GM19099 (cell line): ENCODE measurements around the gene GPS1.

Experiments
- POLR2A ChIP-seq: IDR thresholded peaks from 3 replicates; pipeline ENCODE4 v1.6.1; 2011; ENCODE audit warnings: low read depth; ENCODE audit not compliant: insufficient read length; ENCODE audit errors: extremely low read depth

Gene GPS1

DNA sequence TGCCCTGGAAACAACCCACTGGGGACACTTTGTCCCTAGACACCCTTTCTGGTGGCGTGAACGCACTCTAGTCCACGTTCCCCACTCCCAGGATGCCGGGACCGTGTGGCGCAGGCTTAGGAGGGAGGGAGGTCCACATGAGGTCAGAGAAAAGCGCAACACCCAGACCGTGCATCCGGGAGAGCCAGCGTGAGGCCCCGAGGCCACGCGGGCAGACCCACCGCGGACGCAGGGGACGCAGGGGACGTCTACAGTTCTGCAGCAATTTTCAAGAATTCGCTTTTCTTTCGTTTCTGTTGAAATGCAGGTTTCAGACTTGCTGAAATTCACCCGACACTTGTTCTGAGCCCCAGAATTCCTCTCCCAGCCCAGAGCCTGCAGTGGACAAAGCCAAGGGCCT, 4.8 kb upstream of the GPS1 start:
- no peak for TF ChIP-seq POLR2A

DNA sequence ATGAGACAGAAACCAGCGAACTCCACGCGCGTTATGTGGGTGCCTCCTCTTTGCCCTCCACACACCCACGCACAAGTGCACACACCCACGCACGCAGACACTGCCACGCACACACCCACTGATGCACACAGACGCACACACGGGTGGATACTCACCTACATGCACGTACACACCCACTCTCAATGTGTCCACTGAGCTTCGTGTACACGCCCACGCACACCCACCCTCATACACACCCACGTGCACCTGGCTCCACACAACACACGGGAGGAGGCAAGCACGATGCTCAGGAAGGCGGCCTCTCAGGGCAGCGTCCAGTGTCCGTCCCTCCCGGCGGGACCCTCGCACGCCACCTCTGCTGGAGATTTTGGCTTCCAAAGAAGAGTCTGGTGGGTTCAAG, 4.3 kb upstream of the GPS1 start:
- TF ChIP-seq POLR2A = no peak

DNA sequence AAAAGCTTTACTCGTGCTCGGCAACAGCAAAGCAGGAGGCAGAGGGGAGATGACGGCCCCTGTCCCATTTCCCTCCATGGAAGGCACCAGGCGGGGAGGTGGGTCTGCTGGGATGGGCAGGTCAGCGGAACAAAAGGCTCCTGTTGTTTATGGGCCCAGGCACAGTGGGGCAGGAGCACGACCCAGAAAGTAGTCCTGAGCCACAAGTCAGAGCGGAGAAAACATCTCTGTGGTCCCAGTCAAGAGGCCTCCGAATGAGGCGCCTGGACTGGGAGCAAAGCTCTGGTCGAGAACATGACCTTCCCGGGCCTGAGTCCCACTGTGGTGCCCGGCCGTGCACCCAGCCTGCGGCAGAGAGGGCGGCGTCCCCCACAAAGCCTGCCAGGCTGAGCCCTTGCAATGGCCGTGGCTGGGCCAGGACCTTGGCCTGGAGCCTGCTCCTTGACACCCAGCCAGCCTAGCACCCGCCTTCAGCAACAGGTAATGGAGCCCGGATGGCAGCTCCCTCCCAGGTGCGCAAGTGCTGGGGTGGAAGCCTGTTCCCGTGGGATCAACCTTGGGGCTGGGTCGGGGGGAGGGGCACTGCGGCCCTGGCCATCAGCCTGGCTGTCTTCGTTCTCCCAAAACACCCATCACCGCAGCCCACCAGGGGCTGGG, 3.7 kb upstream of the GPS1 start:
- TF ChIP-seq POLR2A = no peak

- no peak for TF ChIP-seq POLR2A
Observed at GRCh38 chr17:82048571-82048971, 3.1 kb upstream of the GPS1 start.

GRCh38 chr17:82049106-82049505, 2.6 kb upstream of the GPS1 start:
- TF ChIP-seq POLR2A = no peak

DNA sequence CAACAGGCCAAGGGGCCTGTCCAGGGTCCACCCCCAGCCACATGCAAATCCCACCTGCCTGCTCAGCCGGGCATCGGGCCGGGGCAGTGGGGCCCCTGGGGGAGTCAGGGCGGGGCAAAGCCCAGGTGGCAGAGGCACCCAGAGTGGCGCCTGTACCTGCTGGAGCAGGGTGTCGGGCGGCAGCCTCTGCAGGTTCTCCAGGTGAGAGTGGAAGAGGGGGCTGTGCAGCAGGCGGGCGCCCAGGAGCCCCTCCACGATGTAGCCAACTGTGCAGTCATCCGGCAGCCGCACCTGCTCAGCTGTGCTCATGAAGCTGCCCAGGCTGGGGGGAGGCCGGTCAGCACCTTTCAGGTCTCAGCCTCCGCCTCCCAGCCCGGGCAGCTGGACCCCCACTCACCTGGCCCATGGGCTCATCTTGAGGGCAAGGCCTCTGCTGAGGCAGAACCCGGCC, 2.2 kb upstream of the GPS1 start:
- TF ChIP-seq POLR2A = no peak

- TF ChIP-seq POLR2A = no peak
Observed at GRCh38 chr17:82050152-82050760, 1.4 kb upstream of the GPS1 start.

DNA sequence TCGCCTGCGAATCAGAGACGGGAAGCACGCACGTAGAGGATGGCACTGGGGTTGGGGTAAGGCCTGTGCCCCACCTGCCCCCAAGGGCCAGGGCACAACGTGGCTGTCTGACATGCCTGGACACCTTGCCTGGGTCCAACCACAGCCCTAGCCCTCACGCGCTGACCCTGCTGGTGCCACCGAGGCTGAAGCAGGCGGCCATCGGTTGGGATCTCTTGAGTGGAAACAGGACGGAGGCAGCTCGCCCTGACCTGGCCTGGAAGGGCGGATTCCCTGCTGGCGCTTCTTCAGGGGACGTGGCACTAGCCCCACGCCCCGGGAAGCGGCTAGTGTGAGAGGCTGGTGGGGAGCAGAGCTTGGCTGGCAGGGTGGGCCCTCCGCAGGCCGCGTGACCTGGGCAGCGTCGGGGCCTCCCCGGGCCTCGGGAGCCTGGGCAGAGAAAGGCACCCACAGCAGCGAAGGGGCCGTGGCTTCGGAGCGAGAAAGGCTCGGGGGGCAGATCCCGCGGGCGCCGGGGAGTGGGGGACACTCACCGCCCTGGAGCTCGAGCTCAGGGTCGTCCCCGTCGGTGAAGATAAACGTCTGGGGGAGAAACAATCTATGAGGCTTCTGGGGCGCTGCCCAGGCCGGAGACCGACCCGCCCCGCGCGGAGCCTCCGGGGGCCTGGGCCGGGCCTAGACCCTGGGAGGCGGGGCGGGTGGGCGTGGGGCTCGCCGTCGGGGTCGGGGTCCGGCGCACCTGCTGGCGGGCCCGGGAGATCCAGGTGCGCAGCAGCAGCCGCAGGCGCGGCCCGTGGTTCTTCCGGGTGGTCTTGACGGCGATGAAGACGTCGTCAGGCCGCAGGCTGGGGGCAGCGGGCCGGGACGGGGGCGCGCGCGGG, 697 bp upstream of the GPS1 start:
- TF ChIP-seq POLR2A = no peak

DNA sequence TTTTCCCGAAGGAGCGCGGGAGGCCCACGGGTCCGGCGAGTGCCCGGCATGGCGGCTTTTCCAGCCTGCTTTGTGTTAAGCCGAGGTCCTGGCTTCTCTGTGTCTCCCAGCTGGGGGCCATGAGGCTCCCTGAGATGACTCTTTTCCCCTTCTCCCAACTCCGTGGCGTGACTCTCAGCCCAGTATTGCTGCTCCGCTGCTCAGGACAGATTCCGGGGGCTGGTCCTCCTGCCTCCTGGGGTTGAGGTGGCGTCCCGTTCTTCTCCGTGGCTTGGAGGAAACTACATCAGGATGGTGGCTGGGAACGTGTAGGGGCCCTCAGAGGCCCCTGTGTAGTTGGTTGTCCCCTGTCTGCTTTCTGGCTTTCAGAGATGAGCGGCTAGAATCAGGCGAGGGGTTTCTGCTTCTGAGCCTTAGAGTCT, 951 bp downstream of the GPS1 start:
- no peak for TF ChIP-seq POLR2A

DNA sequence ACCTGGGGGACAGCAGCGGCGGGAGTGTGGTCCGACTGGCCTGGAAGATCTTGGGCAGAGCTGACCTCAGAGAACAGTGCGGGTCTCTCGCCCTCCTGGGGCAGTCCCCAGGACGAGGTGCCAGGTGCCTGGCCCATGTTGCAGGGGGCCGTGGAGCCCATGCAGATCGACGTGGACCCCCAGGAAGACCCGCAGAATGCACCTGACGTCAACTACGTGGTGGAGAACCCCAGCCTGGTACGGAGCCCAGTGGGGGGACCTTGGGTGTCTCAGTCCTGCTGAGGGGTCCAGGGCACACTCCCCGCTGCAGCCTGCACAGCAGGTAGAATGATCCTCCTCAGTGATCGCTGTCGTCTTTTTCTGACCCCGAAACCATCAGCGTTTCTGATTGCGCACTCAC, 1.4 kb downstream of the GPS1 start:
- no peak for TF ChIP-seq POLR2A

GRCh38 chr17:82053556-82054263, 2.0 kb downstream of the GPS1 start:
- no peak for TF ChIP-seq POLR2A

DNA sequence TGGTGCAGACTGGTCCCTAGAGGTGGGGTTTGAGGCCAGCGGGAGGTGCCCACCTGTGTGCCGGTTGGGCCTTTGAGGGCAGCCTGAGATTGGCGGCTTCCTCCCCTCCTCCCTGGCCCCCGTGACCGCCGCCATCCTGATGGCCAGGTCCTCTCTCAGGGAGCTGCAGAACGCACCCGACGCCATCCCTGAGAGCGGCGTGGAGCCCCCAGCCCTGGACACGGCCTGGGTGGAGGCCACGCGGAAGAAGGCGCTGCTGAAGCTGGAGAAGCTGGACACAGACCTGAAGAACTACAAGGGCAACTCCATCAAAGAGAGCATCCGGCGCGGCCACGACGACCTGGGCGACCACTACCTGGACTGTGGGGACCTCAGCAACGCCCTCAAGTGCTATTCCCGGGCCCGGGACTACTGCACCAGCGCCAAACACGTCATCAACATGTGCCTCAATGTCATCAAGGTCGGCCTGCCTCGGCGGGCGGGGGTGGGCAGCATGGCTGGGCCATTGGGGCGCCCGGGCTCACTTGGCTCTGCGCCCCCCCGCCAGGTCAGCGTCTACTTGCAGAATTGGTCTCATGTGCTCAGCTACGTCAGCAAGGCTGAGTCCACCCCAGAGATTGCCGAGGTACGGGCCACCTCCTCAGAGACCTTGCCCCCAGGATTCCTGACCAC, 2.8 kb downstream of the GPS1 start:
- TF ChIP-seq POLR2A = no peak

DNA sequence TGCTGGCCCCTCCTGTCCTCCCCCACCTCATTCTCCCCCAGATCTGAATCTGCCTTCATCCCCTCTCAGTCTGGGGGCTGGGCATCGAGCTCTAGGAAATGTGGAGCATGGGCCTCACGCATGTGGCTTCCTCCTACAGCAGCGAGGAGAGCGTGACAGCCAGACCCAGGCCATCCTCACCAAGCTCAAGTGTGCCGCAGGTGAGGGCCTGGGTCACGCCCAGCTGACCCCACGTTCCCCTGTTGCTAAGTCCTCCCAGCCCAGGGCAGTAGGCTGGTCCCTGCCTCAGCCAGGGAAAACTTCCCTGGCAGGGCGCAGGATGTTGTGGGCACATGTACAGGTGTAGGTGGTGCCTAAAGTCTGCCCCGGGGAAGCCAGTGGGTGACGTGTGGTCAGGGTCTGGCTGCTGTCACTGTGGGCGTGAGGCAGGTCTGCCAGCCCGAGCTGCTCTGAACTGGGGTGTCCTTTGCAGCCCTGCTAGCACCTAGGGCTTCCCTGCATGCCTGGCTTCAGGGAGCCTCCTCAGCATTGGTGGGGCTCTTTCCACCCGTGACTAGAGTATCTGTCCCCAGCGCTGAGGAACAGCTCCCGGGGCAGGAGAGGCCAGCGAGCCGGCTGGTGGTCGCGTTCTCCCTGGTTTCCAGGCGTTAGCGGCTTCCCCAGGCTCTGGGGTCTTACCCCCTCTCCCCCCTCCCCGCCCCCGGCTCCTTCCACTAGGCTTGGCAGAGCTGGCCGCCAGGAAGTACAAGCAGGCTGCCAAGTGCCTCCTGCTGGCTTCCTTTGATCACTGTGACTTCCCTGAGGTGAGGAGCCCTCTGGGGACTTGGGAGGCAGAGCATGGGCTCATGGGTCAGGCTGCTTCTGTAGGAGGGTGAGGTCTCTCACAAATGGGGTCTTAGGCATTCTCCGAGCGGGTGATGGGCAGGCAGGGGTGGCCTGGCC, 3.6 kb downstream of the GPS1 start:
- no peak for TF ChIP-seq POLR2A
